Kidney tubule cell (primary cell): ENCODE results near the gene UBA7.

ENCODE experiments used
- DNase-seq: peaks from one replicate; pipeline ENCODE4 v3.0.0-alpha.2; 2018; ENCODE audit warnings: low spot score

Gene UBA7

GRCh38 chr3:49805897-49806701 is 7.7 kb downstream of the UBA7 start:
- DNase-seq = no peak

GRCh38 chr3:49805367-49805782 is 8.4 kb downstream of the UBA7 start:
- DNase-seq = no peak

- no peak for DNase-seq
Observed at GRCh38 chr3:49804141-49805041, 9.4 kb downstream of the UBA7 start.

GRCh38 chr3:49803465-49804140 is 10.2 kb downstream of the UBA7 start:
- DNase-seq = no peak

- peak; percentile 80 for DNase-seq
Observed at GRCh38 chr3:49802719-49803464, 10.9 kb downstream of the UBA7 start, which contains the start of gene INKA1. Gene INKA1, plus strand, starts transcription at chr3:49803261. Its CDS starts 132 bp downstream, at chr3:49803393.

GRCh38 chr3:49801160-49801559 is 12.6 kb downstream of the UBA7 start:
- DNase-seq = no peak

GRCh38 chr3:49799761-49800160 is 14.0 kb downstream of the UBA7 start, which contains the start of gene CDHR4:
Gene CDHR4, minus strand, starts transcription at chr3:49799873. Its CDS starts 61 bp downstream, at chr3:49799812.
- DNase-seq = peak; percentile 91

- no peak for DNase-seq
Observed at GRCh38 chr3:49799105-49799504, 14.6 kb downstream of the UBA7 start.

- DNase-seq = no peak
Observed at GRCh38 chr3:49794926-49795905, 18.5 kb downstream of the UBA7 start.

- no peak for DNase-seq
Observed at GRCh38 chr3:49794431-49794830, 19.3 kb downstream of the UBA7 start.

- no peak for DNase-seq
Observed at GRCh38 chr3:49793486-49794085, 20.2 kb downstream of the UBA7 start.

GRCh38 chr3:49792371-49793150 is 21.2 kb downstream of the UBA7 start:
- DNase-seq = no peak

- DNase-seq = no peak
Observed at GRCh38 chr3:49791571-49791970, 22.2 kb downstream of the UBA7 start.

- no peak for DNase-seq
Observed at GRCh38 chr3:49790626-49791411, 22.9 kb downstream of the UBA7 start.

GRCh38 chr3:49788056-49788455 is 25.7 kb downstream of the UBA7 start:
- no peak for DNase-seq

- no peak for DNase-seq
Observed at GRCh38 chr3:49787536-49787935, 26.2 kb downstream of the UBA7 start.

- DNase-seq = peak; percentile 22
Observed at GRCh38 chr3:49787182-49787464, 26.6 kb downstream of the UBA7 start.
